Posterior cingulate gyrus (tissue), 11 donors: ENCODE measurements around the gene FASTK.
"Not testable (repeated sequence)": the region's sequence is repeated elsewhere in the genome, so short reads cannot be mapped to it uniquely, and the experiment has no call there.

Experiments
- DNase-seq, 10 donors: peaks; one replicate each; pipeline versions ENCODE4 v3.0.0 to v3.0.0-alpha.2; 2020 to 2021; ENCODE audit warnings: mixed read lengths in 3 of 10
- intact Hi-C: fragments of 100-400 bp; cut with DNase I; formaldehyde crosslinking; loops from one replicate; pipeline ENCODE4 v1.15.1; 2023

The FASTK gene

GRCh38 chr7:151059367-151060112 is 21.1 kb downstream of the FASTK start, which contains the start of gene SLC4A2:
SLC4A2 (plus strand) TSS chr7:151059589; CDS start chr7:151061988, 2,399 bp downstream.
- intact Hi-C loops: no loop called here

GRCh38 chr7:151058781-151059366 is 21.7 kb downstream of the FASTK start:
- DNase-seq: peak in 1 of 10 donors; percentile 80
- intact Hi-C loops: loop anchor here (1.0 kb wide), 3 partner anchors 21 to 31 kb away; partner anchors contain the start of genes ABCB8, AGAP3 and FASTK

More at GRCh38 chr7:151059367-151060112, 21.1 kb downstream of the FASTK start, which contains the start of gene SLC4A2:
- DNase-seq: peak; percentile 60 to 97 (median 73)

- peak; percentile 97 to 100 (median 100) for DNase-seq
- intact Hi-C loops: loop anchor here (1.0 kb wide), 3 partner anchors 22 to 30 kb away; partner anchors contain the start of genes ABCB8, AGAP3 and FASTK
Measured at GRCh38 chr7:151057989-151058780, 22.4 kb downstream of the FASTK start.

- intact Hi-C loops: no loop called here
- DNase-seq: peak in 1 of 10 donors; percentile 81
Measured at GRCh38 chr7:151057506-151057988, 23.1 kb downstream of the FASTK start, which contains the start of gene CDK5. CDK5 (minus strand) TSS chr7:151057897; CDS start chr7:151057848, 49 bp downstream.

GRCh38 chr7:151056666-151057505 is 23.7 kb downstream of the FASTK start:
- intact Hi-C loops: no loop called here
- DNase-seq: peak in 2 of 10 donors; percentile 47 to 89

GRCh38 chr7:151056283-151056665 is 24.3 kb downstream of the FASTK start:
- DNase-seq: no peak
- intact Hi-C loops: no loop called here

GRCh38 chr7:151053751-151054150 is 26.9 kb downstream of the FASTK start:
- no peak for DNase-seq
- intact Hi-C loops: no loop called here

- intact Hi-C loops: no loop called here
- no peak for DNase-seq
Measured at GRCh38 chr7:151053096-151053495, 27.5 kb downstream of the FASTK start.

GRCh38 chr7:151051108-151051507 is 29.5 kb downstream of the FASTK start:
- intact Hi-C loops: no loop called here
- DNase-seq: peak in 9 of 10 donors; percentile 31 to 95 (median 60)

GRCh38 chr7:151048911-151049463 is 31.6 kb downstream of the FASTK start:
- DNase-seq: peak in 2 of 10 donors; percentile 68 to 74
- intact Hi-C loops: no loop called here

- DNase-seq: peak in 1 of 10 donors; percentile 64
- intact Hi-C loops: no loop called here
Measured at GRCh38 chr7:151047976-151048815, 32.4 kb downstream of the FASTK start, which contains the start of gene ASIC3. ASIC3 (plus strand) TSS chr7:151048531; CDS start chr7:151048886, 355 bp downstream.

- intact Hi-C loops: no loop called here
- peak in 3 of 10 donors; percentile 62 to 84 (median 75) for DNase-seq
Measured at GRCh38 chr7:151046603-151047573, 33.7 kb downstream of the FASTK start.

GRCh38 chr7:151045967-151046366 is 34.6 kb downstream of the FASTK start:
- DNase-seq: peak in 2 of 10 donors; percentile 68 to 69
- intact Hi-C loops: no loop called here

- intact Hi-C loops: no loop called here
Measured at GRCh38 chr7:151045262-151045661, 35.3 kb downstream of the FASTK start.

GRCh38 chr7:151043959-151044358 is 36.6 kb downstream of the FASTK start:
- peak in 1 of 10 donors; percentile 59 for DNase-seq
- intact Hi-C loops: no loop called here

More at GRCh38 chr7:151045262-151045661, 35.3 kb downstream of the FASTK start:
- no peak for DNase-seq

- intact Hi-C loops, DNase-seq: not testable (repeated sequence)
Measured at GRCh38 chr7:151043449-151043848, 37.2 kb downstream of the FASTK start.
